ENCODE data around the gene SLC6A6. TPM values are rescaled to one million over a fixed set of nuclear protein-coding genes. Genes with fewer than 3 reads are reported as not detected.
"Not testable (repeated sequence)": the region's sequence is repeated elsewhere in the genome, so short reads cannot be mapped to it uniquely, and the experiment has no call there.

Gene SLC6A6
- total RNA-seq, 2 experiments from 2014 or later, result 27.8 to 31.2 TPM

DNA sequence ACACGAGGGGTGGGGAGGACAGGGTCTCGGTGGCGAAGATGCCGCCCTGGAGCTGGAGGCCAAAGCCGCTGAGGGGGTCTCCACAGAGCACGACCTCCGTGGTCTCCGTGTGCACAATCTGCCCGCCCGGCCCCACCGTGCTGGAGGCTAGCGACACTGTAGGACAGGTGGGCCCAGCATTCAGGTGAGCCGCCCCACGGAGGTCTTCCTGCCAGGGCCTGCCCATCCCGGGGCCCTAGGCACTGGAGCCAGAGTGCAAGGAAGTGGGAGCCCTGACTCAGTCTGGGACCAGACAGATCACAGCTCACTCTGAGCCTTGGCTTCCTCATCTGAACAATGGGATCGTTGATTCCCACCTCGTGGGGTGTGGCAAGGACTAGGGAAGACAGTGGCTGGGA, 111.9 kb downstream of the SLC6A6 start:
- H3K27me3 ChIP-seq (ENCODE audit: control insufficient read depth in 1 of 2, insufficient read depth in 2 of 2, low read length in 2 of 2), result no peaks in the 10 kb centered on the region
- no peaks in the 10 kb centered on the region for H3K36me3 ChIP-seq (ENCODE audit: insufficient read depth, low read length)
- CTCF ChIA-PET, result no interaction called here
- H3K4me3 Mint-ChIP-seq, result no peak overlapping the region
- no peak overlapping the region for H3K27ac ChIP-seq (ENCODE audit: low read depth in 1 of 2, low read length in 2 of 2)
- no peak for TF ChIP-seq CTCF (IDR thresholded peaks at IDR 0.05)
- intact Hi-C loops (cut with DNase I, micrococcal nuclease), result no loop called here
- H3K4me1 Mint-ChIP-seq (ENCODE audit: low read depth), result no peaks in the 10 kb centered on the region
- DNase-seq (peak in 1 of 14 experiments; percentile 29), ATAC-seq (ENCODE audit: poor library complexity) (no peak)
- no peaks in the 10 kb centered on the region for H3K9me3 ChIP-seq (ENCODE audit: control insufficient read depth in 1 of 2, insufficient read depth in 1 of 2, low read length in 2 of 2)
- no peaks in the 10 kb centered on the region for H3K27me3 Mint-ChIP-seq
- H3K36me3 Mint-ChIP-seq (ENCODE audit: low read depth), result no peaks in the 10 kb centered on the region
- no peaks in the 10 kb centered on the region for H3K4me1 ChIP-seq (ENCODE audit: insufficient read depth, low read length)
- H3K9me3 Mint-ChIP-seq, result no peaks in the 10 kb centered on the region
- H3K4me3 ChIP-seq (ENCODE audit: low read length), result no peak overlapping the region
- POLR2A ChIA-PET, result no interaction called here
- H3K27ac Mint-ChIP-seq, result no peak overlapping the region

DNA sequence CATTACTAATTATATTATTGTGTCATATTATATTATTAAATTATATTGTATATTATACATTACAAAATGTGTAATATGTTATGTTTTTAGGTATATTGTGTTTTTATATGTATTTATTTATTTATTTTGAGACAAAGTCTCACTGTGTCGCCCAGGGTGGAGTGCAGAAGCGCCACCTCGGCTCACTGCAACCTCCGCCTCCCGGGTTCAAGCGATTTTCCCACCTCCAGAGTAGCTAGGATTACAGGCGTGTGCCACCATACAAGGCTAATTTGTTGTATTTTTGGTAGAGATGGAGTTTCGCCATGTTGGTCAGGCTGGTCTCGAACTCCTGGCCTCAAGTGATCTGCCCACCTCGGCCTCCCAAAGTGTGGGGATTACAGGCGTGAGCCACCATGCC, 113.1 kb downstream of the SLC6A6 start:
- H3K4me3 ChIP-seq (ENCODE audit: low read length); H3K9me3 Mint-ChIP-seq; H3K36me3 ChIP-seq (ENCODE audit: insufficient read depth, low read length); ATAC-seq (ENCODE audit: poor library complexity); H3K9me3 ChIP-seq (ENCODE audit: control insufficient read depth in 1 of 2, insufficient read depth in 1 of 2, low read length in 2 of 2); POLR2A ChIA-PET; H3K27me3 Mint-ChIP-seq; H3K27me3 ChIP-seq (ENCODE audit: control insufficient read depth in 1 of 2, insufficient read depth in 2 of 2, low read length in 2 of 2); H3K4me1 Mint-ChIP-seq (ENCODE audit: low read depth); H3K27ac ChIP-seq (ENCODE audit: low read depth in 1 of 2, low read length in 2 of 2); H3K27ac Mint-ChIP-seq; intact Hi-C loops (cut with DNase I, micrococcal nuclease); H3K4me1 ChIP-seq (ENCODE audit: insufficient read depth, low read length); H3K4me3 Mint-ChIP-seq; CTCF ChIA-PET; DNase-seq; H3K36me3 Mint-ChIP-seq (ENCODE audit: low read depth): not testable (repeated sequence)

DNA sequence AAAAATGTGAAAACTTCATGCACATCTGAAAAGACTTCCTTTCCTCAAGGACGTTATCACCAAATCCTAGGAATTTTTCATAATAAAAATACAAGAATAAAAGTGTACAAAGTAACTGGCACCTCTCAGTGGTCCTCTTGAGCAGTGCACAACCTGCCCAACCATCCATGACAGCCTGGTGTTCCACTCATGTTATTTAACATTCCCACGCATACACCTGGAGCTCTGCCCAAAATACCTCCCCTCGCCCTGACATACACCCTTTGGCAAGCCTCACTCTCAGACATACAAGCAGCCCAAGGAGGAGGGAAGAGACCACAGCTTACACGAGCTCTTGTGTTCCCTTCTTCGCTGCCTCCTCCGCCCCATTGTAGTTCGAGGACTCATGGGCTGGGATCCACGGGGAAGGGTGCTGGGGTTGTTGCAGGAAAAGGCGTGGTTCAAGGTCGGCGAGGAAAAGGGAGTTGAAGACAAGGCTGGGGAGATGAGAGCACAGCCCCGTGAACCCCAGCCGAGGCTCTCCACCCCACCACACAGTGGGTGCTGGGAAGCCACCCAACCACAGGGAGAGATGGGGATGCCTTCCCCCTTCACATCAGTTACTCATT, 114.4 kb downstream of the SLC6A6 start:
- intact Hi-C loops (cut with DNase I, micrococcal nuclease), result no loop called here
- Mint-ChIP-seq H3K27ac (no peak overlapping the region), H3K9me3 (no peaks in the 10 kb centered on the region), H3K27me3 (no peaks in the 10 kb centered on the region), H3K4me1 (ENCODE audit: low read depth) (no peaks in the 10 kb centered on the region), H3K4me3 (no peak overlapping the region), H3K36me3 (ENCODE audit: low read depth) (no peaks in the 10 kb centered on the region)
- H3K4me1 ChIP-seq (ENCODE audit: insufficient read depth, low read length), result no peaks in the 10 kb centered on the region
- H3K9me3 ChIP-seq (ENCODE audit: control insufficient read depth in 1 of 2, insufficient read depth in 1 of 2, low read length in 2 of 2), result no peaks in the 10 kb centered on the region
- TF ChIP-seq CTCF (IDR thresholded peaks at IDR 0.05), result no peak
- no peak overlapping the region for H3K27ac ChIP-seq (ENCODE audit: low read depth in 1 of 2, low read length in 2 of 2)
- ChIA-PET CTCF (interaction anchor here (0.6 kb wide), 1 partner anchor 436 kb away, joined by 3 read pairs; no protein-coding TSS in a partner anchor), POLR2A (no interaction called here)
- H3K36me3 ChIP-seq (ENCODE audit: insufficient read depth, low read length), result no peaks in the 10 kb centered on the region
- ATAC-seq (ENCODE audit: poor library complexity) (no peak), DNase-seq (peak in 1 of 14 experiments; percentile 5)
- H3K4me3 ChIP-seq (ENCODE audit: low read length), result no peak overlapping the region
- H3K27me3 ChIP-seq (ENCODE audit: control insufficient read depth in 1 of 2, insufficient read depth in 2 of 2, low read length in 2 of 2), result no peaks in the 10 kb centered on the region

All from CD4-positive, alpha-beta T cell (primary cell).